Heart left ventricle (tissue), 16 donors: ENCODE results near the gene PIK3R2. TPM values are rescaled to one million over a fixed set of nuclear protein-coding genes. Genes with fewer than 3 reads are reported as not detected.

ENCODE experiments used
- ATAC-seq, 4 donors: fragments of 200-7000 bp; cut with Tn5 transposase; one replicate each; pipeline ENCODE4 v1.9.1; 2020 to 2022; ENCODE audit warnings: moderate library complexity in 4 of 4, mild to moderate bottlenecking in 3 of 4, moderate number of reproducible peaks in 1 of 4
- DNase-seq, 5 donors: peaks; one replicate each; pipeline ENCODE4 v3.0.0-alpha.2; 2020
- H3K27ac ChIP-seq, 12 donors: fragments of 200-600 bp; sonication (generic) in 4 of 12; one replicate each; pipeline versions ENCODE4 v1.5.0 to v1.8.0; 2016 to 2022; ENCODE audit warnings: mild to moderate bottlenecking in 2 of 12
- H3K27me3 ChIP-seq, 9 donors: fragments of 200-600 bp; sonication (generic) in 2 of 9; one replicate each; pipeline versions ENCODE4 v1.5.1 to v1.8.0; 2016 to 2022; ENCODE audit warnings: mild to moderate bottlenecking in 3 of 9
- H3K36me3 ChIP-seq, 9 donors: fragments of 200-600 bp; sonication (generic) in 2 of 9; one replicate each; pipeline versions ENCODE4 v1.5.0 to v1.8.0; 2018 to 2022; ENCODE audit warnings: mild to moderate bottlenecking in 2 of 9
- H3K4me1 ChIP-seq, 12 donors: fragments of 200-600 bp; sonication (generic) in 4 of 12; one replicate each; pipeline versions ENCODE4 v1.5.0 to v1.8.0; 2016 to 2022; ENCODE audit warnings: mild to moderate bottlenecking in 3 of 12
- H3K4me3 ChIP-seq, 12 donors: fragments of 200-600 bp; sonication (generic) in 4 of 12; one replicate each; pipeline versions ENCODE4 v1.5.0 to v1.8.0; 2017 to 2022; ENCODE audit warnings: mild to moderate bottlenecking in 9 of 12, moderate library complexity in 4 of 12
- H3K9me3 ChIP-seq, 12 donors: fragments of 200-600 bp; sonication (generic) in 4 of 12; one replicate each; pipeline versions ENCODE4 v1.5.0 to v1.8.0; 2016 to 2022; ENCODE audit warnings: mild to moderate bottlenecking in 1 of 12
- POLR2A ChIP-seq, 2 donors: fragments of 450-650 bp; IDR thresholded peaks; one replicate each; pipeline ENCODE4 v1.6.1; 2017; ENCODE audit warnings: antibody characterized with exemption in 2 of 2, mild to moderate bottlenecking in 2 of 2, moderate library complexity in 2 of 2
- WGBS, 4 donors: extraction: QIAGEN DNeasy Blood & Tissue Kit in 2 of 4; methylation state at CpG; one replicate each; pipeline versions ENCODE4 v1.1.5 to v1.1.7; 2013 to 2018; 5-methylcytosine and 5-hydroxymethylcytosine counted together
- intact Hi-C, 10 donors: fragments of 100-400 bp; cut with DNase I; formaldehyde crosslinking; loops; one replicate each; pipeline versions ENCODE4 v1.11.1 to v1.14.2; 2022
- polyA plus RNA-seq, 2 donors: library from polyadenylated mRNA; stranded (reverse); fragments of 200-250 nt; gene quantifications; one replicate each; pipeline ENCODE4 v1.2.3, GENCODE V29; 2013
- total RNA-seq, 9 donors: library from RNA; depleted of rRNA in 2 of 9; stranded (reverse); fragments of >200 nt in 2 of 9; fragmentation: NEBNext Ultra II Directional in 3 of 9; extraction: Animal tissue kit (Norgen Biotek cat#: 25700) in 3 of 9; gene quantifications; one replicate each; pipeline versions ENCODE4 v1.1.0 to v1.2.4, GENCODE V29; 2016 to 2023
- TF ChIP-seq, protein P1 (sequence below), 12 donors: fragments of 200-600 bp; sonication (generic) in 4 of 12; IDR thresholded peaks; one replicate each; pipeline versions ENCODE4 v1.5.0 to v1.8.0; 2018 to 2022; ENCODE audit warnings: antibody characterized with exemption in 12 of 12, mild to moderate bottlenecking in 5 of 12
- donor health status: ischemic (EF 13 %, LVEDD 7.1; RV severe dilation, severe dysfunction).
- donor health status: healthy with polysubstance abuse.
- donor health status: DM: no; HTN: yes; CAD: no.
- donor health status: DM: no; HTN: no; CAD: no.
- donor health status: ischemic (EF 25% LVEDD 6.9; RV normal size, moderate dysfunction).
- donor health status: ischemic (EF 25% LVEDD 5.7; RV mildly dilated, moderate dysfunction).
- donor health status: healthy.
- donor health status: DM: yes; HTN: yes; CAD: no.
- donor health status: ischemic (EF 35%, LVEDD 5.7; RV mildly dilated, moderate dysfunction).
- donor health status: nonischemic (EF 11% LVEDD 7.7; RV severe dilation, severe dysfunction).
- donor health status: DM: yes; HTN: yes; CAD: no.
- donor health status: PGD.
- donor health status: ischemic (EF 29% LVEDD 5.4; RV normal size, mild dysfunction).
- donor health status: nonischemic (EF 23%, LVEDD 6.1; RV moderate dilation, normal function).

Gene PIK3R2
- total and polyA plus RNA-seq, 11 donors = 4.0 to 28.6 (median 23.4) TPM

DNA sequence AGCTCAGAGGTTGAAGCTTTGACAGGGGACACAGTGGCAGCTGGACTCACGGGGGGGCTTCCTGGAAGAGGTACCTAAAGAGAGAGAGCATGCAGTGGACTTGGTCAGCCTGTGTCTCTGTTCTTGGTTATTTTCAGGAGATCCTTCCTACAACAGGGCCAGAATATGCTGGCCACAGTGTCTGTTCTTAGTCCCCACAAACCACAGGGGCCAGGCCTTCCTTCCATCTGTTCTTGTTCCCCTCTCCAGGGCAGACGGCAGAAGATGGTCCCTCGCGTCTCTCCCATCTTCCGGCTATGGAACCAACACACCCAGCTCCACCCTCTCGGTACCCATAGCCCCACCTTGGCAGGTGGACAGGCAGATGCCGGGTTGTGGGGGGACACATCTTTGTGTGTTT, 30.5 kb upstream of the PIK3R2 start:
- intact Hi-C loops = no loop called here
- H3K4me3 ChIP-seq = no peak overlapping the region
- no peak for ATAC-seq
- H3K36me3 ChIP-seq = peaks cover 0 to 48% (median 4%) of the 10 kb centered on the region in 9 donors
- no peaks in the 10 kb centered on the region for H3K27me3 ChIP-seq
- no peak for DNase-seq
- no peak for TF ChIP-seq POLR2A (IDR thresholded peaks at IDR 0.05)
- TF ChIP-seq, protein P1, sequence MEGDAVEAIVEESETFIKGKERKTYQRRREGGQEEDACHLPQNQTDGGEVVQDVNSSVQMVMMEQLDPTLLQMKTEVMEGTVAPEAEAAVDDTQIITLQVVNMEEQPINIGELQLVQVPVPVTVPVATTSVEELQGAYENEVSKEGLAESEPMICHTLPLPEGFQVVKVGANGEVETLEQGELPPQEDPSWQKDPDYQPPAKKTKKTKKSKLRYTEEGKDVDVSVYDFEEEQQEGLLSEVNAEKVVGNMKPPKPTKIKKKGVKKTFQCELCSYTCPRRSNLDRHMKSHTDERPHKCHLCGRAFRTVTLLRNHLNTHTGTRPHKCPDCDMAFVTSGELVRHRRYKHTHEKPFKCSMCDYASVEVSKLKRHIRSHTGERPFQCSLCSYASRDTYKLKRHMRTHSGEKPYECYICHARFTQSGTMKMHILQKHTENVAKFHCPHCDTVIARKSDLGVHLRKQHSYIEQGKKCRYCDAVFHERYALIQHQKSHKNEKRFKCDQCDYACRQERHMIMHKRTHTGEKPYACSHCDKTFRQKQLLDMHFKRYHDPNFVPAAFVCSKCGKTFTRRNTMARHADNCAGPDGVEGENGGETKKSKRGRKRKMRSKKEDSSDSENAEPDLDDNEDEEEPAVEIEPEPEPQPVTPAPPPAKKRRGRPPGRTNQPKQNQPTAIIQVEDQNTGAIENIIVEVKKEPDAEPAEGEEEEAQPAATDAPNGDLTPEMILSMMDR (IDR thresholded peaks at IDR 0.05) = no peak
- peaks cover 0 to 38% (median 15%) of the 10 kb centered on the region in 12 donors for H3K4me1 ChIP-seq
- WGBS, 4 donors = 88 to 92% (median 90%) methylated on average over 7 of the region's 7 CpGs
- peak overlapping the region in 3 of 12 donors; percentile 38 to 76 (median 70) for H3K27ac ChIP-seq
- H3K9me3 ChIP-seq = no peaks in the 10 kb centered on the region

DNA sequence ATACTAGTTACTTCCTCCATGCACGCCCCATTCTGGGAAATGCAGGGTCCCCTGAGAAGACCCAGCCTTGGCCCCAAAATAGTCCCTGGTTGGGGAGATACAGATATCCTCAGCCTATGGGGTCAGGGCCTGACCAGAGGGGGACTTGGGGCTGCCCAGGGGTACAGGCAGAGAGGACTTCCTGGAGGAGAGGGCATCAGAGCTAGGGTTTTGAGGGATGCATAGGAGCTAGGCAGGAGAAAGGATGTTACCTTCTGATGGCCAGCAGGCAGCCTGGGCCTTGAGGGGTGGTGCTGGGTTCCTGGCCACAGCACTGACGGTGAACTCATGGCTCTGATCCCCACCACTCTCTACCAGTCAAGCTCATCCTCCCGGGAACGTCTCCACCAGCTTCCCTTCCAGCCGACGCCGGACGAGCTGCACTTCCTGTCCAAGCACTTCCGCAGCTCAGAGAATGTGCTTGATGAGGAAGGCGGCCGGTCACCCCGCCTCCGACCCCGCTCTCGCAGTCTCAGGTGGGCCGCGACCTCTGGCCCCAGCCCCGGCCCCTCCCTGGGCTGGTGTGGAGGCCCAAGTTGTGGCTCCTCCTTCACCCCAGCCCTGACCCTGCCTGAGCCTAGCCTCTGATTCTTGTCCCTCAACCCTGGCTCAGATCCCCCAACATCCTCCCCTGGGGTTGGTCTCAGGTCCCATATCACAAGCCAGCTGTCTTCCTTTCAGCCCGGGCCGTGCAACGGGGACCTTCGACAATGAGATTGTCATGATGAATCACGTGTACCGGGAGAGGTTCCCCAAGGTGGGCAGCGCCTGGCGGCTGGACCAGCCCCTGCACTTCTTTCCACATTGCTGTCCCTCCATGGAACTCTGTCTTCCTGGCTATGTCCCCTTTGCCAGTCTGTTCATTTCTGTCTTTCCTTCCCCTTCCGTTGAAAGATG, 29.8 kb upstream of the PIK3R2 start:
- no peaks in the 10 kb centered on the region for H3K9me3 ChIP-seq
- intact Hi-C loops = no loop called here
- H3K4me3 ChIP-seq = no peak overlapping the region
- DNase-seq (peak in 2 of 5 donors; percentile 59 to 70), ATAC-seq (peak; percentile 15 to 70 (median 48))
- WGBS, 4 donors = 56 to 83% (median 70%) methylated on average over 25 to 27 of the region's 27 CpGs
- H3K36me3 ChIP-seq = peaks cover 0 to 53% (median 4%) of the 10 kb centered on the region in 9 donors
- no peaks in the 10 kb centered on the region for H3K27me3 ChIP-seq
- H3K27ac ChIP-seq = peak overlapping the region in 9 of 12 donors; percentile 10 to 76 (median 52)
- peaks cover 0 to 40% (median 12%) of the 10 kb centered on the region in 12 donors for H3K4me1 ChIP-seq
- TF ChIP-seq, protein P1 (IDR thresholded peaks at IDR 0.05) = no peak

DNA sequence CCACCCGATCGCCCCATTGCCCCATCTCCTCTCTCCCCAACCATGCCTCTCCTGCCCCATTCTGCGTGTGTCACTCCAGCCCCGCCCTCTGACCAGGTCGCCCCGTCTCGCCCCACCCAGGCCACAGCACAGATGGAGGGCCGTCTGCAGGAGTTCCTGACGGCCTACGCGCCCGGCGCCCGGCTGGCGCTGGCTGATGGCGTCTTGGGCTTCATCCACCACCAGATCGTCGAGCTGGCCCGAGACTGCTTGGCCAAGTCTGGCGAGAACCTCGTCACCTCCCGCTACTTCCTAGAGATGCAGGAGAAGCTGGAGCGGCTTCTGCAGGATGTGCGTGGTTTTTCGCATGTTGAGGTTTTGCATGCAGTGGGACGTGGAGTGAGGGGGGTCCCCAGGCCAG, 29.1 kb upstream of the PIK3R2 start:
- intact Hi-C loops = no loop called here
- Histone ChIP-seq H3K9me3 (no peaks in the 10 kb centered on the region), H3K4me1 (peaks cover 0 to 36% (median 5%) of the 10 kb centered on the region in 12 donors), H3K27ac (peak overlapping the region in 8 of 12 donors; percentile 10 to 76 (median 54)), H3K4me3 (no peak overlapping the region), H3K36me3 (peaks cover 0 to 60% (median 4%) of the 10 kb centered on the region in 9 donors), H3K27me3 (no peaks in the 10 kb centered on the region)
- 66 to 77% (median 73%) methylated on average over 16 to 26 of the region's 26 CpGs for WGBS, 4 donors
- ATAC-seq (peak in 3 of 4 donors; percentile 26 to 49 (median 27)), DNase-seq (peak in 2 of 5 donors; percentile 54 to 58)
- TF ChIP-seq POLR2A (IDR thresholded peaks at IDR 0.05) = no peak
- TF ChIP-seq, protein P1 (IDR thresholded peaks at IDR 0.05) = no peak

DNA sequence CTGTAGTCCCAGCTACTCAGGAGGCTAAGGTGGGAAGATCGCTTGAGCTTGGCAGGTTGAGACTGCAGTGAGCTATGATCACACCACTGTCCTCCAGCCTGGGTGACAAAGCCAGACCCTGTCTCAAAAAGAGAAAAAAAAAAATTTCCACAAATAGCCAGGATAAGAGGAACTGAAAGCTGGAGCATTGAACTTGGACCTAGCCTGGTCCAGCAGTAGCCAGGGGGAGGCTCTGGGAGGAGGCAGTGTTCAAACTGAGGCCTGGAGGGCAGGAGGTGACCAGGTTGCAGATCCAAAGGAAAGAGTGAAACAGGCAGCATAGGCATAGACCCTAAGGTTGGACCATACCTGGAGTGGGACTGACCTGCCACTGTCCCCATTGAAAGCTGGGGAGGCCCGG, 26.9 kb upstream of the PIK3R2 start:
- Histone ChIP-seq H3K4me3 (no peak overlapping the region), H3K27ac (no peak overlapping the region), H3K4me1 (peaks cover 0 to 17% (median 0%) of the 10 kb centered on the region in 12 donors), H3K9me3 (no peaks in the 10 kb centered on the region), H3K36me3 (peaks cover 0 to 78% (median 17%) of the 10 kb centered on the region in 9 donors), H3K27me3 (no peaks in the 10 kb centered on the region)
- WGBS, 4 donors = 63 to 99% (median 84%) methylated on average over 2 of the region's 2 CpGs
- ATAC-seq (no peak), DNase-seq (no peak)
- intact Hi-C loops = no loop called here
- TF ChIP-seq POLR2A (IDR thresholded peaks at IDR 0.05) = no peak
- TF ChIP-seq, protein P1 (IDR thresholded peaks at IDR 0.05) = no peak
